NCI-H82 (cell line): Measurements from ENCODE around the gene KCNT1.
"Not testable (repeated sequence)": the region's sequence is repeated elsewhere in the genome, so short reads cannot be mapped to it uniquely, and the experiment has no call there.

ENCODE experiments used
- DNase-seq: peaks from one replicate; lab custom pipeline; 2025; lab: John Stamatoyannopoulos, UW

Gene KCNT1

DNA sequence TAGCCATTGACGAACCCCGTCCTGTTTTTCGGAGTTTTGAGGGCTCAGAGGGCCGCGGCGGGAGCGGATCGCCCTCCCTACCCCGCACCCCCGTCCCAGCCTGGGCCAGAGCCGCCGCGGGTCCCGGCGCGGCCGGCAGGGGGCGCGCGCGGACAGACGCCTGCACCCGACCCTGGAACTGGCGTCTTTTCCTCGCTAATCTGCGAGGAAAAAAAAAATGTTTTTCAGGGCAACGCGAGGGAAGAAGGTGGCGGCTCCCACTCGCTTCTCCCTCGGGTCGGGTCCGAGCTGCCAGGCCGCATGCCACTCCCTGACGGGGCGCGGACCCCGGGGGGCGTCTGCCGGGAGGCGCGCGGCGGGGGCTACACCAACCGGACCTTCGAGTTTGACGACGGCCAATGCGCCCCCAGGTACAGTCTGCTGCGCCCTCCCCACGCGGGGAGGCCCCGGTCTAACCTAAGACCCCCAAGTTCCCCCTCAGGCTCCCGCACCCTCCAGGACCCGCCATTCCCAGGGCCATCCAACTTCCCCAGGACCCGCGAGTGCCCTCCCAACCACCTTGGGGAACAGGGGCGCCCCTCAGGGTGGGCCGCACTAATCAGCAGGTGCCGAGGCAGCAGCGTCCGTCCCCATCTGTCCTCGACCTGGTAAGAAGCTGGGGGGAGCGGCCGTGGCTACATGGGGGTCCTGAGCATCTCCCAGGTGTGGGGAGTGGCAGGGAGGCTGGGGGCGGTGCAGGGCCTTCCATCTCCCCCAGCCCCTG, at the start of gene KCNT1:
Gene KCNT1, plus strand, starts transcription at position 227 of the 763 bp plus-strand sequence. Its CDS starts 74 bp downstream, at position 301.
- DNase-seq = peak; percentile 45

DNA sequence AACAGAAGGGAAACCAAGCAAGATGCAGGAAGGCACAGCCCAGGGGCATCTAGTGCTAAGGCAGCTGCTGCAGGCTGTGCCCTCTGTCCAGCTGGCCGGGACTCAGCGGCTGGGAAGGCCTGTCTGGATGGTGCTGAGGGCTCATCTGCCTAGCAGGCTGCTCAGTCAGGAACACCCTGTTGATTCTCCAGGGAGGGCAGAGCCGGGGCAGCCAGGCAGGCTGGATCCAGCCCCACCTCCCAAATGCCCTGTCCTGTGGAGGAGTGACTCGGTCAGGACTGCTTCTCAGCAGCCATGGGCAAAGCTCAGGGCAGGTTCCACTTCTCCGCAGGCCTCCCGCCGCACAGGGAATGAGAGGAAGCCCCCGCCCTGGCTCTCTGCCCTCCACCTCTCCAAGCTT, 46.7 kb upstream of the KCNT1 start:
- DNase-seq = no peak

DNA sequence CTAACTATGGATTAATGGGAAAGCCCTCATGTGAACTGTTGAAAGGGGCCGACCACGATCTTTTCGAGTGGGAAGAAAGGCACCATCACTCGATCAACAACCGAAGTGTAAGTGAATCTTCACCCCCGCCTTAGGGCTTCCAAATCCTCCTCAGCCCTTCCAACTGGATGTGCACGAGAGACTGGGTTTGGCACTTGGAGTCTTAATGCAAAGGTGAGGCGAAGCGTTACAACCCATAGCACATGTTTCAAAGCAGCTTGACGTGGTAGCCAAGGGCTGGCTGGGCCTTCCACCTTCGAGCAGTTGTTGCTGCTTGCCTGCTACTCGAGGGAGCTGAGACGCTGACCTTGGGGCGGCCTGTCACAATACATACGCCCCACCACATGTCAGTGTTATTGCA, 44.6 kb upstream of the KCNT1 start:
- peak; percentile 7 for DNase-seq

DNA sequence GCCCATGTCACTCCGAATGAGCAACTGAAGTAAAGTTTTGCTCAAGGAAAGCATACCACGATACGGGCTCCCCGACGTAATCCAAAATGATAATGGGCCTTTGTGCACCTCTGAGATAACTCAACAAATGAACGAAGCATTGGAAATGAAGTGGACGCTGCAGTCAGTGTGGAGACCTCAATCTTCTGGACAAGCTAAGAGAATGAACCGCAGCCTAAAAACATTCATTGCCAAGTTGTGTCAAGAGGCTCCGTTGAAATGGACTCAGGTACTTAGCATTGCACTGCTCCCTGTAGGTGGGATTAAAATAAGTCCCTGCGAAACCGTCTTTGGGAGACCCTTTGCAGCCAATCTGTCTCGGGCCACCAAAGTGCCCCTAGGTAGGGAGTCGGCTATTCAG, 42.7 kb upstream of the KCNT1 start:
- DNase-seq = no peak

DNA sequence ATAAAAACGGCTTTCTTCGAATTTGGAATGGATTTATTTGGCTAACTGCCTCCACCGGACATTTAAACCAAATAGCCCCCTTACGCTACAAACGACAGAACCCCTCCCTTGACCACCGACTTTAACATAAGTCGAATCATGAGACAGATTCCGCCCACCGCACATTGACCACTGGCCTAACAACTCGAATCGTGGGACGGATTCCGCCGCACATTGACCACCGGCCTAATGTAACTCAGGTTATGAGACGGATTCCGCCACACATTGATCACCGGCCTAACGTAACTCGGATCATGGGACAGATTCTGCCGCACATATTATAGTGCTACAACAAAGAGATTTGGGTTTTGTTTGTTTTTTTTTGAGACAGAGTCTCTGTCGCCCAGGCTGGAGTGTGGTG, 41.6 kb upstream of the KCNT1 start:
- DNase-seq = no peak

DNA sequence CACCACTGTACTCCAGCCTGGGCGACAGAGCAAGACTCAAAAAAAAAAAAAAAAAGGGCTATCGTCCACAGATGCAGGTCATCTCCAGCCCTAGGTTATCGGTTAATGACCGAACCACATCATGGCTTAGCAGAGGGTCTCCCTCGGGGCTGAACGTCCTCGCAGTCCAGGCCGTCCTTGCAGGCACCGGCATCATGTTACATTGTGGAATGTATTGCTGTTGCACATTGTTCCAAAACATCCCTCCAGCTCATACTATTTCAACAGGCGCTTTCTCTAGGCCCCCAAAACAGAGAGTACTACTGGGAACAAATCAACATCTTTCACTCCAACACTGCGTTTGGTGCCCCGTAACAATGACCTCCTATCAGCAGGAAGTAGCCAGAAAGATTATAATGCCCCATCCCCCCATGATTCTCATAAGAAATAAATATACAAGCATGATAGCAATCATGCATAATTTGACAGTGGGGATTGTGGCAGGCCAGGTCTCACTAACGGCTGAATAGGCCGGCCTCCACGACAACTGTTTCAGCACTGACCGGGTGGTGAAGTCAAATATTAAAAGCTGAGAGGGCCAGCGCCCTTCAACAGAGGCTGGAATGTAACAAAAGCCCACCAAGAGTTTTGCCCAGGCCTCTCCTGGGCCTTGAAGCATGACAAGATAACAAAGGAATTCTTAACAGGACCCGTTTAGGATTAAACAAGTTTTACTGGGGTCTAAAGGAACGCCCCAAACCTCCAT, 40.0 kb upstream of the KCNT1 start:
- no peak for DNase-seq

DNA sequence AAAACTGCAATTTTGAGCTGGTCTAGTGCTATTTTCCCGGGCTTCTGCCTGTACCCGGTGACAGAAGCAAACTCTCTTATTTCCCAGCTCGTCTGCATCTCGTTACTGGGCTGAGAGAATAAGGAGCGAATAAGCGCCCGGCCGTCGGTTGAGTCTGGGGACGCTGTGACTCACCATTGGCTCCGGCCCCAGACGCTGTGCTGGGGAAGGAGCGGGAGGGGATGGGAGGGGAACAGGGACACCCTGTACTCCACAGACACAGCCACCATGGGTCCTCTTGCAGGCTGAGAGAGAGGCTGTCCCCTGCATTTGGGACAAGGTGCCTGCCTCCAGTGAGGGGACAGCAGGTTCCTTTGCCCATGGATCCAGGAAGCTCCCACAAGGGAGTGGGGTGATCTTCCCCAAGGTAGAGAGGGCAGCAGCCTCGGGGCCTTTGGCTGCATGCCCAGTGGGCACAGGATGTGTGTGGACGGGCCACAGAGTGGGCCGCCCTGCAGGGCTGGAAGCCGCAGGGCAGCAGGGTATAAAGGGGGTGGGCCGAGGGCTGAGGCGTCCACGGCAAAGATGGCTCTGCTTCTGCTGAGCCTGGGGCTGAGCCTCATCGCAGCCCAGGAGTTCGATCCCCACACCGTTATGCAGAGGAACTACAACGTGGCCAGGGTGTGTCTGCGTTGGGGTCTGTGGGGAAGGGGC, 39.1 kb upstream of the KCNT1 start, which contains the start of gene LCN9:
Gene LCN9, plus strand, starts transcription at position 552 of the 693 bp plus-strand sequence. Its CDS starts 13 bp downstream, at position 565.
- no peak for DNase-seq

DNA sequence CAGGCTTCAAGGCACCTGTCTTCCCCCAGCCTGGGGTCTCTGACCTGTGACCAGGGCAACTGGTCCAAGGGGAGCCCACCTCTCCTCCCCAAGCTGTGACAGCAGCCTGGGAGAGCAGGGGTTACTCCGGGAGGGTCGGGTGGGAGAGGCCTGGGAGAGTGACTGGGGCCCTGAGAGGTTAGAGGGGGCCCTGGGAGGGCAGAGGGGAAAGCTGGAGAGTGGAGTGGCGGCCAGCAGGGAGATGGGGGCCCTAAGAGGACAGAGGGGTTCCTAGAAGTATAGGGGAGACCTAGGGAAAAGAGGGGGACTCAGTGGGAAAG, 38.6 kb upstream of the KCNT1 start:
- no peak for DNase-seq

DNA sequence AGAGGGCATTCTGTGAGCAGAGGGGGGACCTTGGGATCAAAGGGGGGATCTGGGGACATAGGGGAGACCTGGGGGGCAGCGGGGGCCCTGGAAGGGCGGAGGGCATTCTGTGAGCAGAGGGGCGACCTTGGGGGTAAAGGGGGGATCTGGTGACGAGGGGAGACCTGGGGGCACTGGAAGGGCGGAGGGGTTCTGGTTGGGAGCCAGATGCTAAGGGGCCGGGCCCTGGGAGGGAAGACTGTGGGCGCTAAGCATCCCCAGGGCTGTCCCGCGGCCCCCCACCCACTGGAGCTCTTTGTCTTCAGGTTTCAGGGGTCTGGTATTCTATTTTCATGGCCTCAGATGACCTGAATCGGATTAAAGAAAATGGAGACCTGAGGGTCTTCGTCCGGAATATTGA, 38.1 kb upstream of the KCNT1 start:
- DNase-seq = no peak

DNA sequence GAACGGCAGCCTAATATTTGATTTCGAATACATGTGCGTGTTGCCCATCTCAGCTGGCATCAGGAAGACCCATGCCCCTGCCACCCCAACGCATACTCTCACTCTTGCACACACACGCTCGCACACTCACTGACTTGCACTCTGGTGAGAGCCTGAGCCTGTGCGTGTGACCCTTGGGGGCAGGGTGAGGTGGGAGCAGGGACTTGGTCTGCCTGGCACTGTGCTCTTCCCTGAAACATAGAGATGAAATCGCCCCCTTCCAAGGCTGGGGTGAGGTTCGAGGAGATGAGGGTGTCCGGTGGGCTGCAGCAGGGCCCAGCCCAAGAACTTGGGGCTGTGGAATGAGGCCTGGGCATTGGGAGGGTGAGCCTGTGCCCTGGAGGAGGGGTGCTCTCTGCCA, 37.7 kb upstream of the KCNT1 start:
- DNase-seq = no peak

DNA sequence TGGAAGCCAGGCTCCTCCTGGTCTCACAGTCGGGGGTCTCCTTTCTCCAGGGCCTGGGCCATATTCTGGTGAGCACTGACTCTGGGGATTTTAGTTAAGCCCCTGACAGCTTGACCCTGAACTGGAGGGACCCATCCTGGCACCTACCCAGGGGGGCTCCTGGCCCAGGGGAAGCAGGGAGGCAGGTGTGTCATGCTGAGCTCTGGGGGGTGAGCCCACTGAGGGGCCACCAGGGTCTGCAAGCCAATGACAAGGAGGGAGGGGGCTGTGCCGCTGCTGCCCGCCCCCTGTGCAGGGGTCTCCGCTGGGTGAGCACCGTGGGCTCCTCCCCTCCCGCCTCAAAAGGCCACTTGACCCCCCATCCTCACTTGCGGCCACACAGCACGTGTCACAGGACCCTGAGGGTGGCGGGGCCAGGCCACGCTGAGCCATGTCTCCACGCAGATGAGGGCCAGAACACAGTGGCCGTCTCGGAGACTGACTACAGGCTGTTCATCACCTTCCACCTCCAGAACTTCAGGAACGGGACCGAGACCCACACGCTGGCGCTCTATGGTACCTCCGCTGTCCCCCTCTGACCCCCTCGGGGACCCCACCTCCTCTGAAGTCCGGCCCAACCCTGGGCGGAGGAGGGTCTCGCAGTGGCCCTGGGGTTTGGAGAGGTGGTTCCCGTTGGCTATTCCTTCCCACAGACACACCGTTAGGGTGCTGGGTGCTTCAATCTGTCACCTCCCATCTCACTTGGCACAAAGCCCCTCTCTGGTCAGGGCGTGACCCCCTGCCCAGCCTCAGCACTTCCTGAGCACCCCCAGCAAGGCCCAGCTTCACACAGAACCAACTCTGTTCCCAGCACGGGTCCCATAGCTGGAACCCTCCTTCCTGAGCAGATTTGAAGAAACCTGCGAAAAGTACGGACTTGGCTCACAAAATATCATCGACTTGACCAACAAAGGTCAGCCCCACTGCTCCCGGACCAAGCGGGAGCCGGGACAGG, 36.9 kb upstream of the KCNT1 start:
- DNase-seq = no peak

DNA sequence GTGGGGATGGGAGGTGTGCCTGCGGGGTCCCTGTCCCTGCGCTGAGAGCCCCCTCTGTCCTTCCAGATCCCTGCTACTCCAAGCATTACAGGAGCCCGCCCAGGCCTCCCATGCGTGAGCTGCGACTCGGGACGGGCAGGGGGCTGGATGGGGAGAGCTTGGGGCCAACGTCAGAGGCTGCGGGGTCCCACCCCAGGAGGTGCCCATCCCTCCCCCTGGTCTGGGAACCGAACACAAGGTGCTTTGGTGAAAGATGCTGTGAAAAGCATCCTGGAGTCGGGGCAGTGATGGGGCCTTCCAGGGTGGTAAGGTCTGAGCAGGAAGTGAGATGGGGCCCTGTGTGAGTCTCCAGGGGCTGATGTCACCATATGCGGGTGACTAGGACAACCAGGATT, 36.2 kb upstream of the KCNT1 start:
- DNase-seq = no peak

DNA sequence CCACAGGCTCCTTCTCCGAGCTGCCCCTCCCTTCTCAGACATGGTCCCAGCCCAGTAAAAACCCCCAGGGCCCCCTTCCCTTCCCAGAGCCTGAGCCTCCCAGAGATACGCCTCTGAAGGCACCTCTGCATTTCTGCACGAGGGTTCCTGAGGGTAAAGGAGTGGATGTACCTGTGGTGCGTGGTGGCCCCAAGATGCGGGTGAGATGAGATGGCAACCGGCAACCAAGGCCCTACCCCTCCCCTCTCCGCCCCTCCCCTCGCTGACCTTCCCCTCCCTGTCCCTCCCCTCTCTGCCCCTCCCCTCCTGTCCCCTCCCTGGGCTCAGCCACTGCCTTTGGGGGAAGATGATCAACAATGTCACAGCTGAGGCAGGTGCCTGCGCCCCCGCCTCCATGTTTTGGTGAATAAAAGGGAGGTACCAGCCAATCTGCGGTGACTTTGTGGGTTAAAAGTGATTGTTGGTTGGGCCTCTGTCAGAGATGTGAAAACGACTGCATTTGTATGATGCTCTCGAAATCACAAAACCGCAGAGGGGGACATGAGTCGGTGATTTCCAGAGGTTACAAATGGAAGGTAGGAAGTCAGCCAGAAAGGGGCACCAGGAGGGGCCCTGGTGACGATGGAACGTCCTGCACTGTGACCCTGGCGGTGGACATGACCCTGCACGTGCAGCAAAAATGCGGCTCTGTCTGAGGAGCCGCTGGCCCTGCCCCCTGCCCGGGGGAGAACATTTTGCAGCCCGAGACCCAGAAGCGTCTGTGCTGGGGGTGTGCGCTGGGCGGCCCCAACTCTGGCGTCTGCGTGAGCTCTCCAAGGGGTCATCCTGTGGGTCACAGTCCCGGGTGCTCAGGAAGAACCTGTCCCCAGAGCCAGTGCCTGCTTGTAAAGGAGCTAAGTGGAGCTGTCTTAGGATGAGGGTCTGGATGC, 35.2 kb upstream of the KCNT1 start:
- no peak for DNase-seq

DNA sequence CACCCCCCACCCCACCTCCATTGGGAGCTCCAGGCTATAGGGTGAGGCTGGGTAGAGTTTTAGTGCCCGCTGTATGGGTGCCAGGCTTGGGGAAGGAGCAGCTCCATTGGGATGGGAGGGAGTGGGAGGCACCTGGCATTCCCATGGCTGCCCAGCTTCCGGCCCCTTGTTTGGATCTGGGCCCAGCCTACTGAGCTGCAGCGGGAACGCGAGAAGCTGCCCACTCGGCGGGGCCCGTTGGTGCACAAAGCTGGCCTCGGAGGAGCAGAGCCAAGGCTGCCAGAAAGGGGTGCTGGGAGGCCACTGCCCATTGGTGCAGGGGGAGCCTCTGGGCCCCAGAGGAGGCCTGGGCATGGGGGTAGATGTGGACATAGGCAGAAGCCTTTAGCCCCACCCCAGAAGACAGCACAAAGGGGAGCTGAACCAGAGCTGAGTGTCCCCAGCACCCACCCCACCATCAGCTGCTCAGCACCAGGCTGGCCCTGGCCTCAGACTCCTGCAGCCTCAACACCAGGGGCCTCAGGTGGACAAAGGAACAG, 34.5 kb upstream of the KCNT1 start:
- no peak for DNase-seq

DNA sequence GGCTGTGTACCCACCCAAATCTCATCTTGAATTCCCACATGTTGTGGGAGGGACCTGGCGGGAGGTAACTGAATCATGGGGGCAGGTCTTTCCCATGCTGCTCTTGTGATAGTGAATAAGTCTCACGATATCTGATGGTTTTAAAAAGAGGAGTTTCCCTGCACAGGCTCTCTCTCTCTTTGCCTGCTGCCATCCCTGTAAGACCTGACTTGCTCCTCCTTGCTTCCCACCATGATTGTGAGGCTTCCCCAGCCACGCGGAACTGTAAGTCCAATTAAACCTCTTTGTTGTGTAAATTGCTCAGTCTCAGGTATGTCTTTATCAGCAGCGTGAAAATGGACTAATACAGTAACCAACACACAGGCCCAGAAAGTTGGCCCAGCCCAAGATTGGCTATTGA, 33.0 kb upstream of the KCNT1 start:
- not testable (repeated sequence) for DNase-seq

DNA sequence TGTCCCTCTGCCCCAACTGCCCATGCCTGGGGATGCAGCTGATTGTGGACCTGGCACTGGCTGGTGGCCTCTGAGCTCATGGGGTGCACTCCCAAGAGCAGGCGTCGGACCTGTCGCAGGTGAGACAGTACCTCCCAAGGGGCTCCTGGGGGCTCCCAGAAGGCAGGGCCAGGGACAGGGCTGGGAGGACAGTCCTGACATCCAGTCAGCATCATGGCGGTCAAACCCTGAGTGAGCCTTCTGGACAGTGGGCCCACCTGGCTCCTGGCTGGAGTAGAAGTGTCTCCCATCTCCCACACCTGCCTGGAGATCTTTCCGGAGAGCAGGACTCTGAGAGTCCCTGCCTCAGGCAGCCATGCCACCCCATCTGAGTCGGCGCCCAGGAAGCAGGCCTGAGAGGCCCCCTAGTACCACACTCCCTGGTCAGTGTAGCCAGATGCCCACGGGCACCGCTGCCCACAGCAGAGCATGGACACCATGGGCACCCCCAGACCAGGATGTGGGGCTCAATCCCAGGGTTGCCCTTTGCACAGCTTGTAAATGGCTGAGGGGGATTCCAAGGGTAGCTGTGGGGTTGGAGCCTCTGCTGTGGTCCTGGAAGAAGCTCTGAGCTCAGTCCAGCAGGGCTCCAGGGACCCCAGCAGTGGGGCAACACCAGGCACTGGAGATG, 32.2 kb upstream of the KCNT1 start:
- DNase-seq = no peak

DNA sequence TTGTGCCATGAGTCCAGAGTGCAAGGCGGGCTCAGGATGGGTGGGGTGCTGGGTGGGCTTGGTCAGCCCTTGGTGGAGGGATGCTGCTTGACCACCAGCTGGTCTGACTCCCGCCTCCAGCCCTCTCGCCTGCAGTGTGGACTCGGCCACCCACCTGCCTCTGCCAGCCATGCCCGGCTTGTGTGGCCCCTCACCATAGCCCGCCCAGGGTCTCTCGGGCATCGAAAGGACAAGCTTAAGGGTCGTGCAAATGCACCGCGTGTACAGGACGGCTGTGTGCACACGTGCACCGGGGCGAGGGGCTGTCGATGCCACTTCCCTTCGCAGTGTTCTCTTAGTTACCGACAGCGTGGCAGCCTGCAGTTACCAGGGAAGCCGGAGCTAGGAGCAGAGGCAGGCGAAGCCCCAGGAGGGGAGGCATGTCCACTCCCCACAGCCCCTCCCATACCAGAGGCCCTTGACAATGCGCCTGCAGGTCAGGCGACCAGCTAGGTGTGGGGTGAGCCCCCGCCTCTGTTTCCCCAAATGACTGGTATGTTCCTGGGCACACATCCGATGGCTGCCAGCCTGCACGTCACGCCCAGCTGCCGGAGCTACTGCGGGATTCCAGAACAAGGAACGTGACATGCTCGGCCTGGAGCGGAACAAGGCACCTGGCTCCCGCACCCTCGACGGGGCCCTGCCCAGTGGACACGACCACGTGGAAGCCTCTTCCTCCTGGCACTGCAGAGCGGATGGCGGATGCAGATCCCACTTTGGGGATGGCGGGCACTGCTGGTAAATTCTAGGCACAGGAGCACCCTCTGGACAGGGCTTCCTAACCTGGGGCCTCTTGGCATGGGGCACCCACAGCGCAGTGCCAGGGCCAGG, 31.0 kb upstream of the KCNT1 start:
- DNase-seq = no peak

DNA sequence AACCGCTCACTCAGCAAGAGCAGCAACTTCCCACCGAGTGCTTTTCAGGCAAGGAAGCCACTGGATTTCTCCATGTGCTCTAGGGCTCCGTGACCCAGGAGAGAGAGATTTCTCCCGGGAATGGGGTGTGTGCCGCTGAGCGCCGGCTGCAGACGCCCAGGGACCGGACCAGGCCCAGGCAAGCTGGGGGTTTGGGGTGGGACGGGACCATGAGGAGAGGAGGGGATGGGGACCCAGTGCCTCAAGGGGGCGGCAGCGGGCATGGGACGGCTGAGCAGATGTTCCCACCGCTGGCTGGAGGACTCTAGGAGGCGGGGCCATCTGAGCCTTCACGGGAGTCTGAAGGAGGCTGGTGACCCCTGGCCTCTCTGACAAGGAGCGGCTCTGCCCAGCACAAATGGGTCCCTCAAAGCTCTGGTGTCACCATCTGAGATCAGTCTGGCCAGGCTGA, 30.4 kb upstream of the KCNT1 start:
- DNase-seq = peak; percentile 11

DNA sequence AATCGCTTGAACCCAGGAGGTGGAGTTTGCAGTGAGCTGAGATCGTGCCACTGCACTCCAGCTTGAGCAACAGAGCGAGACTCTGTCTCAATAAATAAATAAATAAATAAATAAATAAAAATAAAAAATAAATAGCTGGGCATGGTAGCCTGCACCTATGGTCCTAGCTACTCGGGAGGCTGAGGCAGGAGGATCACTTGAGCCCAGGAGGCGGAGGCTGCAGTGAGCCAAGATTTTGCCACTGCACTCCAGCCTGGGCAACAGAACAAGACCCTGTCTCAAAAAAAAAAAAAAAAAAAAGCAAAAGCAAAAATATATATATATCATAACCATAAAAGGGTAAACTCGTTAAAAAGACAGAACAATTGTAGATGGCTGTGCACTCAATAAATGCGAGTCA, 29.2 kb upstream of the KCNT1 start:
- not testable (repeated sequence) for DNase-seq
